ENCODE measurements around the gene CALCR. TPM values are rescaled to one million over a fixed set of nuclear protein-coding genes. Genes with fewer than 3 reads are reported as not detected.
A peak's percentile ranks its signal among the peaks of the same experiment; 100 is the strongest.

The CALCR gene
- total and polyA plus RNA-seq, 2 experiments from 2014 or later: not detected

GRCh38 chr7:93414574-93414973 is 159.9 kb downstream of the CALCR start:
- Histone ChIP-seq H3K27ac (no peak overlapping the region), H3K79me2 (ENCODE audit: insufficient read depth) (no peaks in the 10 kb centered on the region), H3K27me3 (replicated peaks; ENCODE audit: insufficient read depth) (no peaks in the 10 kb centered on the region; the same call in 1 of the 2 replicates), H3K9me3 (ENCODE audit: low read depth) (no peaks in the 10 kb centered on the region), H3K36me3 (ENCODE audit: low read depth) (no peaks in the 10 kb centered on the region), H3K4me1 (ENCODE audit: insufficient read depth) (no peaks in the 10 kb centered on the region), H3F3A (ENCODE audit: insufficient read depth) (no peaks in the 10 kb centered on the region), H3K4me3 (no peak overlapping the region), H3K9me2 (ENCODE audit: insufficient read depth) (0 out of 2 replicates have a peak, but pooled peaks cover 5% of the 10 kb centered on the region), H3K9ac (no peak overlapping the region), H2AFZ (no peak overlapping the region), H4K20me1 (ENCODE audit: insufficient read depth) (no peaks in the 10 kb centered on the region), H3K4me2 (ENCODE audit: unreplicated experiment) (no peak overlapping the region)
- TF ChIP-seq EZH2phosphoT487 (IDR thresholded peaks at IDR 0.05; ENCODE audit: insufficient read depth, low read depth) (no peak), EZH2 (IDR thresholded peaks at IDR 0.05; ENCODE audit: insufficient read depth, poor library complexity, severe bottlenecking) (no peak)
- no peak for DNase-seq
- in situ Hi-C loops (cut with MboI): no loop called here

- no peaks in the 10 kb centered on the region for H3K9me2 ChIP-seq (ENCODE audit: insufficient read depth)
- H3K4me3 ChIP-seq: no peak overlapping the region
- no peak overlapping the region for H3K4me2 ChIP-seq (ENCODE audit: unreplicated experiment)
- in situ Hi-C loops (cut with MboI): no loop called here
- H3K9me3 ChIP-seq (ENCODE audit: low read depth): no peaks in the 10 kb centered on the region
- no peaks in the 10 kb centered on the region for H4K20me1 ChIP-seq (ENCODE audit: insufficient read depth)
- H3K9ac ChIP-seq: no peak overlapping the region
- H3K36me3 ChIP-seq (ENCODE audit: low read depth): no peaks in the 10 kb centered on the region
- H3K27ac ChIP-seq: no peak overlapping the region
- 25 to 39% methylated on average over 3 of the region's 3 CpGs for WGBS, 2 experiments (ENCODE audit: low coverage in 1 of 2, low lambda C conversion rate in 2 of 2, missing lambda C conversion rate in 2 of 2)
- H3F3A ChIP-seq (ENCODE audit: insufficient read depth): no peaks in the 10 kb centered on the region
- no peaks in the 10 kb centered on the region for H3K79me2 ChIP-seq (ENCODE audit: insufficient read depth)
- H3K4me1 ChIP-seq (ENCODE audit: insufficient read depth): no peaks in the 10 kb centered on the region
- no peak for DNase-seq
- no peaks in the 10 kb centered on the region for H3K27me3 ChIP-seq (replicated peaks; ENCODE audit: insufficient read depth)
- no peak for TF ChIP-seq EZH2phosphoT487 (IDR thresholded peaks at IDR 0.05; ENCODE audit: insufficient read depth, low read depth)
- TF ChIP-seq EZH2 (IDR thresholded peaks at IDR 0.05; ENCODE audit: insufficient read depth, poor library complexity, severe bottlenecking): no peak
- no peak overlapping the region for H2AFZ ChIP-seq
These were observed 165.2 kb downstream of the CALCR start for GRCh38 chr7:93409324-93409723.

GRCh38 chr7:93407239-93407638 is 167.3 kb downstream of the CALCR start:
- Histone ChIP-seq H3K79me2 (ENCODE audit: insufficient read depth) (no peaks in the 10 kb centered on the region), H3K4me3 (no peak overlapping the region), H3K4me1 (ENCODE audit: insufficient read depth) (no peaks in the 10 kb centered on the region), H3K4me2 (ENCODE audit: unreplicated experiment) (no peak overlapping the region), H3K36me3 (ENCODE audit: low read depth) (no peaks in the 10 kb centered on the region), H2AFZ (no peak overlapping the region), H3K9me3 (ENCODE audit: low read depth) (no peaks in the 10 kb centered on the region), H3K27ac (no peak overlapping the region), H3K9me2 (ENCODE audit: insufficient read depth) (no peaks in the 10 kb centered on the region), H4K20me1 (ENCODE audit: insufficient read depth) (no peaks in the 10 kb centered on the region), H3F3A (ENCODE audit: insufficient read depth) (no peaks in the 10 kb centered on the region), H3K9ac (no peak overlapping the region), H3K27me3 (replicated peaks; ENCODE audit: insufficient read depth) (no peaks in the 10 kb centered on the region)
- TF ChIP-seq EZH2phosphoT487 (IDR thresholded peaks at IDR 0.05; ENCODE audit: insufficient read depth, low read depth): no peak
- TF ChIP-seq EZH2 (IDR thresholded peaks at IDR 0.05; ENCODE audit: insufficient read depth, poor library complexity, severe bottlenecking): no peak
- 45 to 47% methylated on average over 5 of the region's 5 CpGs for WGBS, 2 experiments (ENCODE audit: low coverage in 1 of 2, low lambda C conversion rate in 2 of 2, missing lambda C conversion rate in 2 of 2)
- no peak for DNase-seq
- in situ Hi-C loops (cut with MboI): no loop called here

DNA sequence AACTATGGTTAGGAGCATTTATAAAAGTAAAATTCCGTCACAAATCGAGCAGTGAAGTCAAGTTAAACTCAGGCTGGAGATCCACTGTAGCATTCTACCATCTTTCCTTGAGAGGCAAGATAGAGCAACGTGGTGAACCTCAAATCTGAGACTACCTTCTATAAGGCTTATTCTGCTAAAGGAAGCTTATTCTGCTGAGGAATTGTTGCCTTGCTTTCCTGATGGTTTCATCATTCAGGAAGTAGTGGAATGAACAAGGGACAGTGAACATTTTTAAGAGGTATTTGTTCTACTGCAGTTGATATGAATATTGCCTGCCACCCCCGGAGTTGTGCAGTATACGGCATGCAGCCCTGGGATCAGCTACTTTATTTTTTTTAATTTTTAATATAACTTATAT is 171.6 kb downstream of the CALCR start:
- Histone ChIP-seq H3K9me3 (ENCODE audit: low read depth) (no peaks in the 10 kb centered on the region), H4K20me1 (ENCODE audit: insufficient read depth) (no peaks in the 10 kb centered on the region), H3K27ac (no peak overlapping the region), H3K9ac (no peak overlapping the region), H3K4me3 (no peak overlapping the region), H3F3A (ENCODE audit: insufficient read depth) (no peaks in the 10 kb centered on the region), H3K36me3 (ENCODE audit: low read depth) (no peaks in the 10 kb centered on the region), H3K9me2 (ENCODE audit: insufficient read depth) (no peaks in the 10 kb centered on the region), H3K4me1 (ENCODE audit: insufficient read depth) (no peaks in the 10 kb centered on the region), H2AFZ (no peak overlapping the region), H3K27me3 (replicated peaks; ENCODE audit: insufficient read depth) (peaks cover 2% of the 10 kb centered on the region; the same call in 1 of the 2 replicates), H3K4me2 (ENCODE audit: unreplicated experiment) (no peak overlapping the region), H3K79me2 (ENCODE audit: insufficient read depth) (no peaks in the 10 kb centered on the region)
- 32 to 35% methylated on average over 5 of the region's 5 CpGs for WGBS, 2 experiments (ENCODE audit: low coverage in 1 of 2, low lambda C conversion rate in 2 of 2, missing lambda C conversion rate in 2 of 2)
- no peak for TF ChIP-seq EZH2 (IDR thresholded peaks at IDR 0.05; ENCODE audit: insufficient read depth, poor library complexity, severe bottlenecking)
- no peak for TF ChIP-seq EZH2phosphoT487 (IDR thresholded peaks at IDR 0.05; ENCODE audit: insufficient read depth, low read depth)
- DNase-seq: peak; percentile 2
- in situ Hi-C loops (cut with MboI): no loop called here

- no peaks in the 10 kb centered on the region for H4K20me1 ChIP-seq (ENCODE audit: insufficient read depth)
- H3F3A ChIP-seq (ENCODE audit: insufficient read depth): no peaks in the 10 kb centered on the region
- no peak for DNase-seq
- no peaks in the 10 kb centered on the region for H3K9me2 ChIP-seq (ENCODE audit: insufficient read depth)
- H3K36me3 ChIP-seq (ENCODE audit: low read depth): no peaks in the 10 kb centered on the region
- no peak overlapping the region for H2AFZ ChIP-seq
- TF ChIP-seq EZH2phosphoT487 (IDR thresholded peaks at IDR 0.05; ENCODE audit: insufficient read depth, low read depth): no peak
- TF ChIP-seq EZH2 (IDR thresholded peaks at IDR 0.05; ENCODE audit: insufficient read depth, poor library complexity, severe bottlenecking): no peak
- no peaks in the 10 kb centered on the region for H3K9me3 ChIP-seq (ENCODE audit: low read depth)
- H3K27me3 ChIP-seq (replicated peaks; ENCODE audit: insufficient read depth): peaks cover 2% of the 10 kb centered on the region; the same call in 1 of the 2 replicates
- 41 to 52% methylated on average over 3 of the region's 3 CpGs for WGBS, 2 experiments (ENCODE audit: low coverage in 1 of 2, low lambda C conversion rate in 2 of 2, missing lambda C conversion rate in 2 of 2)
- in situ Hi-C loops (cut with MboI): no loop called here
- H3K4me1 ChIP-seq (ENCODE audit: insufficient read depth): no peaks in the 10 kb centered on the region
- H3K9ac ChIP-seq: no peak overlapping the region
- no peak overlapping the region for H3K4me2 ChIP-seq (ENCODE audit: unreplicated experiment)
- no peak overlapping the region for H3K27ac ChIP-seq
- no peak overlapping the region for H3K4me3 ChIP-seq
- H3K79me2 ChIP-seq (ENCODE audit: insufficient read depth): no peaks in the 10 kb centered on the region
These were observed 174.9 kb downstream of the CALCR start for GRCh38 chr7:93399642-93400041.

Data from GM23248 (cell line).